H1 (cell line): ENCODE measurements around the gene AAK1.

Experiments used
- CHD2 ChIP-seq: IDR thresholded peaks from 2 replicates; pipeline ENCODE4 v1.6.1; 2012; ENCODE audit warnings: low read length, improper control_type of control experiment
- CTCF ChIP-seq, 3 experiments: IDR thresholded peaks; 1 replicate in 2 of 3; 2 replicates in 1 of 3; pipeline versions ENCODE4 v1.5.1 to v1.6.1; 2011; ENCODE audit warnings: low read length in 3 of 3, mild to moderate bottlenecking in 3 of 3, inconsistent platforms in 2 of 3, low read depth in 1 of 3, moderate library complexity in 1 of 3; ENCODE audit not compliant: insufficient read depth in 1 of 3; ENCODE audit errors: control extremely low read depth in 1 of 3
- HDAC2 ChIP-seq, 2 experiments: fragments of 300-600 bp in 1 of 2; sonication (generic) in 1 of 2; IDR thresholded peaks; 2 replicates each; pipeline ENCODE4 v1.6.1; 2011 to 2012; ENCODE audit warnings: low read depth in 2 of 2, low read length in 2 of 2, mild to moderate bottlenecking in 2 of 2, moderate library complexity in 2 of 2, borderline replicate concordance in 1 of 2, inconsistent platforms in 1 of 2
- KDM1A ChIP-seq: fragments of 200-600, 300-600 bp; sonication (generic); IDR thresholded peaks from 2 replicates; pipeline ENCODE4 v1.7.1; 2016; ENCODE audit warnings: mild to moderate bottlenecking, low read length, borderline replicate concordance
- KDM5A ChIP-seq: fragments of 200-600 bp; IDR thresholded peaks from 2 replicates; pipeline ENCODE4 v1.7.1; 2012; ENCODE audit warnings: mild to moderate bottlenecking, low read length, inconsistent platforms, mixed read lengths
- POLR2A ChIP-seq, 2 experiments: IDR thresholded peaks; 1 replicate in 1 of 2; 2 replicates in 1 of 2; pipeline ENCODE4 v1.6.1; 2011; ENCODE audit warnings: low read depth in 2 of 2, low read length in 2 of 2, mild to moderate bottlenecking in 2 of 2; ENCODE audit errors: control extremely low read depth in 1 of 2
- RFX5 ChIP-seq: IDR thresholded peaks from 2 replicates; pipeline ENCODE4 v1.6.1; 2011; ENCODE audit warnings: low read depth, low read length, improper control_type of control experiment, borderline replicate concordance
- RXRA ChIP-seq: IDR thresholded peaks from 2 replicates; pipeline ENCODE4 v1.6.1; 2011; ENCODE audit warnings: low read depth, mild to moderate bottlenecking, low read length, moderate library complexity; ENCODE audit not compliant: insufficient read depth
- SIN3A ChIP-seq, 2 experiments: IDR thresholded peaks in 1 of 2; conservative IDR thresholded peaks in 1 of 2; 2 replicates each; pipeline ENCODE4 v1.6.1; 2011 to 2012; ENCODE audit warnings: low read length in 2 of 2, improper control_type of control experiment in 1 of 2, low read depth in 1 of 2, mild to moderate bottlenecking in 1 of 2
- SRF ChIP-seq: IDR thresholded peaks from 2 replicates; pipeline ENCODE4 v1.6.1; 2011; ENCODE audit warnings: mild to moderate bottlenecking, low read depth, low read length, moderate library complexity
- TBP ChIP-seq: IDR thresholded peaks from 2 replicates; pipeline ENCODE4 v1.6.1; 2011; ENCODE audit warnings: low read depth, low read length, improper control_type of control experiment
- USF2 ChIP-seq: IDR thresholded peaks from 2 replicates; pipeline ENCODE4 v1.6.1; 2011; ENCODE audit warnings: low read length, improper control_type of control experiment
- YY1 ChIP-seq: IDR thresholded peaks from 2 replicates; pipeline ENCODE4 v1.6.1; 2011; ENCODE audit warnings: low read depth, mild to moderate bottlenecking, low read length

- TF ChIP-seq POLR2A (IDR thresholded peaks at IDR 0.05; ENCODE audit: control extremely low read depth in 1 of 2, low read depth in 2 of 2, low read length in 2 of 2) (no peak), CTCF (IDR thresholded peaks at IDR 0.05; ENCODE audit: control extremely low read depth in 1 of 3, insufficient read depth in 1 of 3, low read depth in 1 of 3, low read length in 3 of 3) (peak in 2 of 3 experiments; percentile 75 to 89; a peak in 3 of 4 replicates), CHD2 (no peak), USF2 (no peak), HDAC2 (IDR thresholded peaks at IDR 0.05; ENCODE audit: borderline replicate concordance in 1 of 2, low read depth in 2 of 2, low read length in 2 of 2) (no peak), SRF (no peak), KDM5A (no peak), TBP (no peak), RFX5 (no peak), RXRA (no peak), KDM1A (no peak), YY1 (peak; percentile 82), SIN3A (conservative IDR thresholded peaks at IDR 0.05 in 1 of 2, IDR thresholded peaks at IDR 0.05 in 1 of 2; ENCODE audit: low read depth in 1 of 2, low read length in 2 of 2) (peak in 1 of 2 experiments; percentile 62; a peak in 1 of 4 replicates)
Measured at GRCh38 chr2:69559442-69560146, 83.9 kb downstream of the AAK1 start.
